H9 (cell line): Measurements from ENCODE around the gene WNT7B. TPM values are rescaled to one million over a fixed set of nuclear protein-coding genes. Genes with fewer than 3 reads are reported as not detected.

Source experiments
- DNase-seq: peaks from one replicate; pipeline ENCODE4 v3.0.0-alpha.2; 2017
- H2AFZ ChIP-seq: one replicate; pipeline ENCODE4 v1.6.1; 2013; ENCODE audit warnings: mild to moderate bottlenecking, low read length, control low read depth, moderate library complexity
- H2AK5ac ChIP-seq: 2 replicates; pipeline ENCODE4 v1.6.1; 2013; ENCODE audit warnings: low read length, control low read depth, mixed read lengths; ENCODE audit not compliant: insufficient read length
- H2BK120ac ChIP-seq: one replicate; pipeline ENCODE4 v1.6.1; 2013; ENCODE audit warnings: low read depth, mild to moderate bottlenecking, low read length, control low read depth, inconsistent platforms; ENCODE audit not compliant: poor library complexity, severe bottlenecking
- H2BK12ac ChIP-seq: 2 replicates; pipeline ENCODE4 v1.6.1; 2013; ENCODE audit warnings: low read length, control low read depth, mixed read lengths, low read depth; ENCODE audit not compliant: insufficient read length
- H2BK15ac ChIP-seq: 2 replicates; pipeline ENCODE4 v1.6.1; 2013; ENCODE audit warnings: low read depth, low read length, control low read depth
- H2BK20ac ChIP-seq: one replicate; pipeline ENCODE4 v1.6.1; 2013; ENCODE audit warnings: low read depth, mild to moderate bottlenecking, low read length, control low read depth, inconsistent platforms; ENCODE audit not compliant: poor library complexity, severe bottlenecking
- H2BK5ac ChIP-seq: 2 replicates; pipeline ENCODE4 v1.6.1; 2013; ENCODE audit warnings: low read length, control low read depth, mixed read lengths; ENCODE audit not compliant: insufficient read length
- H3K14ac ChIP-seq: 2 replicates; pipeline ENCODE4 v1.6.1; 2013; ENCODE audit warnings: low read length, control low read depth; ENCODE audit not compliant: insufficient read depth
- H3K18ac ChIP-seq: 2 replicates; pipeline ENCODE4 v1.6.1; 2013; ENCODE audit warnings: low read depth, mild to moderate bottlenecking, mixed read lengths, low read length, control low read depth; ENCODE audit not compliant: insufficient read length
- H3K23ac ChIP-seq: 2 replicates; pipeline ENCODE4 v1.6.1; 2013; ENCODE audit warnings: low read length, control low read depth, mixed read lengths, low read depth; ENCODE audit not compliant: insufficient read length
- H3K23me2 ChIP-seq: 2 replicates; pipeline ENCODE4 v1.6.1; 2013; ENCODE audit warnings: low read depth, mild to moderate bottlenecking, mixed read lengths, low read length, control low read depth; ENCODE audit not compliant: insufficient read length, poor library complexity, severe bottlenecking
- H3K27ac ChIP-seq: 2 replicates; pipeline ENCODE4 v1.5.1; 2013; ENCODE audit warnings: low read length, control low read depth, mixed read lengths, low read depth; ENCODE audit not compliant: insufficient read length
- H3K27me3 ChIP-seq: 2 replicates; pipeline ENCODE4 v1.6.1; 2013; ENCODE audit warnings: low read length, control low read depth, inconsistent platforms; ENCODE audit not compliant: insufficient read depth
- H3K4ac ChIP-seq: 2 replicates; pipeline ENCODE4 v1.6.1; 2013; ENCODE audit warnings: low read depth, mild to moderate bottlenecking, control low read depth, inconsistent platforms, low read length, moderate library complexity
- H3K4me1 ChIP-seq: 2 replicates; pipeline ENCODE4 v1.6.1; 2013; ENCODE audit warnings: low read length, control low read depth, inconsistent platforms; ENCODE audit not compliant: insufficient read depth
- H3K4me2 ChIP-seq: 2 replicates; pipeline ENCODE4 v1.6.1; 2013; ENCODE audit warnings: low read length, control low read depth, mixed read lengths; ENCODE audit not compliant: insufficient read length, insufficient read depth
- H3K56ac ChIP-seq: 2 replicates; pipeline ENCODE4 v1.6.1; 2013; ENCODE audit warnings: low read depth, mild to moderate bottlenecking, mixed read lengths, low read length, control low read depth; ENCODE audit not compliant: insufficient read length
- H3K79me1 ChIP-seq: 2 replicates; pipeline ENCODE4 v1.6.1; 2013; ENCODE audit warnings: low read depth, mild to moderate bottlenecking, moderate library complexity, low read length, control low read depth, inconsistent platforms; ENCODE audit not compliant: insufficient read depth, poor library complexity, severe bottlenecking
- H3K79me2 ChIP-seq: 2 replicates; pipeline ENCODE4 v1.6.1; 2013; ENCODE audit warnings: low read length, control low read depth, inconsistent platforms; ENCODE audit not compliant: insufficient read depth
- H3K9ac ChIP-seq: 2 replicates; pipeline ENCODE4 v1.6.1; 2013; ENCODE audit warnings: low read length, control low read depth, mixed read lengths; ENCODE audit not compliant: insufficient read length; ENCODE audit errors: extremely low read depth
- H3K9me3 ChIP-seq: one replicate; pipeline ENCODE4 v1.6.1; 2013; ENCODE audit warnings: low read depth, low read length, inconsistent platforms; ENCODE audit not compliant: control insufficient read depth
- H3T11ph ChIP-seq: one replicate; pipeline ENCODE4 v1.6.1; 2013; ENCODE audit warnings: mild to moderate bottlenecking, low read length, control low read depth, inconsistent platforms
- H4K20me1 ChIP-seq: one replicate; pipeline ENCODE4 v1.6.1; 2013; ENCODE audit not compliant: control insufficient read depth, insufficient read length, insufficient read depth
- H4K5ac ChIP-seq: 2 replicates; pipeline ENCODE4 v1.6.1; 2013; ENCODE audit warnings: low read depth, mild to moderate bottlenecking, mixed read lengths, low read length, control low read depth; ENCODE audit not compliant: insufficient read length
- H4K8ac ChIP-seq: replicated peaks from 2 replicates; pipeline ENCODE4 v1.6.1; 2013; ENCODE audit warnings: low read length, control low read depth, mixed read lengths, low read depth; ENCODE audit not compliant: insufficient read length
- H4K91ac ChIP-seq: 2 replicates; pipeline ENCODE4 v1.6.1; 2013; ENCODE audit warnings: low read depth, mild to moderate bottlenecking, moderate library complexity, mixed read lengths, low read length, control low read depth; ENCODE audit not compliant: insufficient read length
- H3K27ac Mint-ChIP-seq, 3 experiments: 2 replicates in 2 of 3; 3 replicates in 1 of 3; pipeline ENCODE4 v1.8.0; 2020 to 2021; ENCODE audit warnings: mixed read lengths in 3 of 3, mild to moderate bottlenecking in 1 of 3, moderate library complexity in 1 of 3
- H3K27me3 Mint-ChIP-seq: 2 replicates; pipeline ENCODE4 v1.8.0; 2021; ENCODE audit warnings: low read depth, mild to moderate bottlenecking, moderate library complexity, mixed read lengths
- H3K36me3 Mint-ChIP-seq, 3 experiments: 2 replicates in 2 of 3; 3 replicates in 1 of 3; pipeline ENCODE4 v1.8.0; 2020 to 2021; ENCODE audit warnings: low read depth in 3 of 3, mixed read lengths in 3 of 3; ENCODE audit not compliant: insufficient read depth in 1 of 3
- H3K4me1 Mint-ChIP-seq, 2 experiments: 2 replicates each; pipeline ENCODE4 v1.8.0; 2020; ENCODE audit warnings: mixed read lengths in 2 of 2
- H3K4me3 Mint-ChIP-seq, 2 experiments: 2 replicates in 1 of 2; 3 replicates in 1 of 2; pipeline ENCODE4 v1.8.0; 2020 to 2021; ENCODE audit warnings: mild to moderate bottlenecking in 2 of 2, mixed read lengths in 2 of 2, moderate library complexity in 1 of 2
- H3K9me3 Mint-ChIP-seq, 2 experiments: 2 replicates in 1 of 2; 3 replicates in 1 of 2; pipeline ENCODE4 v1.8.0; 2020; ENCODE audit warnings: mild to moderate bottlenecking in 2 of 2, mixed read lengths in 2 of 2, moderate library complexity in 1 of 2
- CTCF ChIP-seq: fragments of 200-600 bp; sonication (generic); conservative IDR thresholded peaks from 3 replicates; pipeline ENCODE4 v1.8.0; 2021; ENCODE audit warnings: antibody characterized with exemption, mild to moderate bottlenecking
- WGBS: extraction: QIAGEN DNeasy Blood & Tissue Kit; methylation state at CpG from one replicate; pipeline ENCODE4 v1.1.7; 2013; ENCODE audit warnings: missing lambda C conversion rate, low lambda C conversion rate, mixed read lengths; ENCODE audit not compliant: insufficient read length; ENCODE audit errors: extremely low coverage; 5-methylcytosine and 5-hydroxymethylcytosine counted together
- total RNA-seq: library from RNA; stranded (reverse); gene quantifications from 2 replicates; pipeline ENCODE4 v1.2.1, GENCODE V29; 2021

The WNT7B gene
- total RNA-seq, 1 experiment from 2014 or later = 0.09 TPM

- Histone ChIP-seq H3K27me3 (no peaks in the 10 kb centered on the region), H2BK20ac (no peak overlapping the region), H3K23me2 (no peaks in the 10 kb centered on the region), H3K79me1 (no peaks in the 10 kb centered on the region), H3K14ac (no peak overlapping the region), H4K8ac (no peak overlapping the region), H4K20me1 (no peaks in the 10 kb centered on the region), H2AFZ (no peak overlapping the region), H3T11ph (no peak overlapping the region), H3K9ac (no peak overlapping the region), H3K18ac (no peak overlapping the region), H2BK12ac (no peak overlapping the region), H3K4ac (no peak overlapping the region), H3K4me1 (no peaks in the 10 kb centered on the region), H3K23ac (no peak overlapping the region), H3K9me3 (no peaks in the 10 kb centered on the region), H2BK120ac (no peak overlapping the region), H3K27ac (no peak overlapping the region), H4K5ac (no peak overlapping the region), H3K79me2 (no peaks in the 10 kb centered on the region), H2BK15ac (no peak overlapping the region), H2BK5ac (no peak overlapping the region), H2AK5ac (no peak overlapping the region), H4K91ac (no peak overlapping the region), H3K56ac (no peak overlapping the region), H3K4me2 (no peak overlapping the region)
- WGBS = no CpG with 5 or more reads among the region's 11 CpGs
- no peak for DNase-seq
- no peaks in the 10 kb centered on the region for H3K36me3 Mint-ChIP-seq
- no peak for TF ChIP-seq CTCF
- no peaks in the 10 kb centered on the region; a peak in 1 of 5 replicates for H3K9me3 Mint-ChIP-seq
- H3K4me1 Mint-ChIP-seq = no peaks in the 10 kb centered on the region
- no peak overlapping the region for H3K4me3 Mint-ChIP-seq
- no peak overlapping the region for H3K27ac Mint-ChIP-seq
- H3K27me3 Mint-ChIP-seq = peaks cover 2% of the 10 kb centered on the region; the same call in 1 of the 2 replicates
Observed at GRCh38 chr22:45926433-45926832, 50.5 kb downstream of the WNT7B start.
